HEK293T (cell line): ENCODE measurements around the gene ANKRD13D.

Experiments used
- CTCF ChIA-PET: fragments of 350-600 bp; formaldehyde crosslinking; extraction: SDS; loops from one replicate; lab custom pipeline; 2021; ENCODE audit warnings: antibody characterized with exemption, inconsistent platforms; lab: Yijun Ruan, JAX
- POLR2A ChIA-PET: fragments of 350-600 bp; formaldehyde crosslinking; extraction: SDS; loops from one replicate; lab custom pipeline; 2020; ENCODE audit warnings: antibody characterized with exemption, inconsistent platforms; lab: Yijun Ruan, JAX
- DNase-seq: peaks from one replicate; pipeline ENCODE4 v3.0.0; 2012; ENCODE audit warnings: mixed read lengths; ENCODE audit errors: extremely low spot score
- ARNT ChIP-seq: fragments of 450-650 bp; IDR thresholded peaks from 2 replicates; pipeline ENCODE4 v1.6.1; 2017; ENCODE audit warnings: mild to moderate bottlenecking
- BHLHE40 ChIP-seq: fragments of 450-650 bp; IDR thresholded peaks from 2 replicates; pipeline ENCODE4 v1.6.1; 2016; ENCODE audit warnings: mild to moderate bottlenecking, moderate library complexity, borderline replicate concordance
- CTBP1 ChIP-seq: fragments of 450-650 bp; IDR thresholded peaks from 2 replicates; pipeline ENCODE4 v1.6.1; 2016; ENCODE audit warnings: borderline replicate concordance
- ELF4 ChIP-seq: fragments of 450-650 bp; IDR thresholded peaks from 2 replicates; pipeline ENCODE4 v1.6.1; 2017; ENCODE audit warnings: antibody characterized with exemption
- FOXA1 ChIP-seq: fragments of 450-650 bp; IDR thresholded peaks from 2 replicates; pipeline ENCODE4 v1.6.1; 2016; ENCODE audit warnings: mild to moderate bottlenecking
- FOXK2 ChIP-seq: fragments of 450-650 bp; IDR thresholded peaks from 2 replicates; pipeline ENCODE4 v1.6.1; 2016; ENCODE audit warnings: mild to moderate bottlenecking
- FOXM1 ChIP-seq: fragments of 450-650 bp; IDR thresholded peaks from 2 replicates; pipeline ENCODE4 v1.6.1; 2017; ENCODE audit warnings: mild to moderate bottlenecking, borderline replicate concordance
- HDGF ChIP-seq: fragments of 450-650 bp; IDR thresholded peaks from 2 replicates; pipeline ENCODE4 v1.6.1; 2017; ENCODE audit warnings: antibody characterized with exemption, borderline replicate concordance
- L3MBTL2 ChIP-seq: fragments of 450-650 bp; conservative IDR thresholded peaks from 2 replicates; pipeline ENCODE4 v1.6.1; 2016; ENCODE audit warnings: mild to moderate bottlenecking
- LEF1 ChIP-seq: fragments of 450-650 bp; IDR thresholded peaks from 2 replicates; pipeline ENCODE4 v1.6.1; 2017; ENCODE audit warnings: mild to moderate bottlenecking, borderline replicate concordance
- NFRKB ChIP-seq: fragments of 450-650 bp; IDR thresholded peaks from 2 replicates; pipeline ENCODE4 v1.6.1; 2016; ENCODE audit warnings: mild to moderate bottlenecking, moderate library complexity
- PKNOX1 ChIP-seq: fragments of 450-650 bp; IDR thresholded peaks from 2 replicates; pipeline ENCODE4 v1.6.1; 2016
- SP1 ChIP-seq: fragments of 450-650 bp; IDR thresholded peaks from 2 replicates; pipeline ENCODE4 v1.6.1; 2017
- SUZ12 ChIP-seq: fragments of 450-650 bp; IDR thresholded peaks from 2 replicates; pipeline ENCODE4 v1.6.1; 2016; ENCODE audit warnings: mild to moderate bottlenecking
- TARDBP ChIP-seq: fragments of 450-650 bp; IDR thresholded peaks from 2 replicates; pipeline ENCODE4 v1.6.1; 2016
- ZNF384 ChIP-seq: fragments of 450-650 bp; IDR thresholded peaks from 2 replicates; pipeline ENCODE4 v1.6.1; 2016

Gene ANKRD13D

GRCh38 chr11:67282155-67282875 lies 6.8 kb upstream of the ANKRD13D start:
- POLR2A ChIA-PET: interaction anchor here (1.3 to 2.0 kb wide), 2 partner anchors 13 to 35 kb away, joined by 5 to 6 read pairs; no protein-coding TSS in a partner anchor
- CTCF ChIA-PET: interaction anchor here (1.2 kb wide), 1 partner anchor 16 kb away, joined by 3 read pairs; the partner anchor contains the start of gene GRK2
- no peak for DNase-seq
- TF ChIP-seq L3MBTL2 (no peak), NFRKB (no peak), FOXK2 (no peak), SUZ12 (no peak), ZNF384 (no peak), CTBP1 (no peak), ELF4 (no peak), LEF1 (no peak), SP1 (no peak), PKNOX1 (no peak), BHLHE40 (no peak), TARDBP (no peak), ARNT (no peak), HDGF (no peak), FOXM1 (no peak), FOXA1 (no peak)

GRCh38 chr11:67282876-67283371 lies 6.2 kb upstream of the ANKRD13D start:
- TF ChIP-seq L3MBTL2: no peak
- no peak for TF ChIP-seq SP1
- no peak for TF ChIP-seq SUZ12
- no peak for TF ChIP-seq ELF4
- TF ChIP-seq PKNOX1: no peak
- TF ChIP-seq ARNT: no peak
- TF ChIP-seq BHLHE40: no peak
- no peak for TF ChIP-seq FOXK2
- TF ChIP-seq CTBP1: no peak
- no peak for DNase-seq
- ChIA-PET POLR2A (interaction anchor here (1.2 to 2.0 kb wide), 3 partner anchors 14 to 34 kb away, joined by 3 to 6 read pairs (median 5); no protein-coding TSS in a partner anchor), CTCF (interaction anchor here (1.2 kb wide), 1 partner anchor 16 kb away, joined by 3 read pairs; the partner anchor contains the start of gene GRK2)

GRCh38 chr11:67283481-67283963 lies 5.6 kb upstream of the ANKRD13D start:
- no peak for TF ChIP-seq ELF4
- TF ChIP-seq TARDBP: no peak
- TF ChIP-seq SUZ12: no peak
- TF ChIP-seq ARNT: no peak
- no peak for TF ChIP-seq FOXM1
- POLR2A ChIA-PET: interaction anchor here (1.2 to 2.0 kb wide), 3 partner anchors 14 to 34 kb away, joined by 3 to 6 read pairs (median 5); no protein-coding TSS in a partner anchor
- DNase-seq: no peak
- CTCF ChIA-PET: no interaction called here

- no peak for DNase-seq
- ChIA-PET CTCF (interaction anchor here (0.6 kb wide), 1 partner anchor 27 kb away, joined by 3 read pairs; no protein-coding TSS in a partner anchor), POLR2A (interaction anchor here (2.0 kb wide), 1 partner anchor 32 kb away, joined by 6 read pairs; no protein-coding TSS in a partner anchor)
- TF ChIP-seq FOXM1: no peak
- no peak for TF ChIP-seq FOXK2
Observed at GRCh38 chr11:67284811-67285540, 4.1 kb upstream of the ANKRD13D start.

GRCh38 chr11:67285541-67286498 lies 3.3 kb upstream of the ANKRD13D start:
- TF ChIP-seq PKNOX1 (no peak), BHLHE40 (no peak), TARDBP (no peak), FOXK2 (no peak), LEF1 (no peak)
- DNase-seq: no peak
- POLR2A ChIA-PET: no interaction called here
- CTCF ChIA-PET: interaction anchor here (0.6 kb wide), 1 partner anchor 28 kb away, joined by 3 read pairs; no protein-coding TSS in a partner anchor
